Left lung (tissue), 10 donors: ENCODE measurements around the gene TANGO2. TPM values are rescaled to one million over a fixed set of nuclear protein-coding genes. Genes with fewer than 3 reads are reported as not detected.
A peak's percentile ranks its signal among the peaks of the same experiment; 100 is the strongest.

Source experiments
- ATAC-seq: fragments of 200-7000 bp; cut with Tn5 transposase; one replicate; pipeline ENCODE4 v1.9.1; 2020; ENCODE audit warnings: moderate library complexity
- DNase-seq, 4 donors: peaks; one replicate each; pipeline ENCODE4 v3.0.0-alpha.2; 2013 to 2020
- H3K27ac ChIP-seq, 2 donors: fragments of 200-600 bp; sonication (generic) in 1 of 2; one replicate each; pipeline versions ENCODE4 v1.5.0 to v1.8.0; 2020 to 2021
- H3K27me3 ChIP-seq, 2 donors: fragments of 200-600 bp; sonication (generic) in 1 of 2; one replicate each; pipeline versions ENCODE4 v1.5.0 to v1.8.0; 2020 to 2021
- H3K36me3 ChIP-seq, 2 donors: fragments of 200-600 bp; sonication (generic) in 1 of 2; one replicate each; pipeline versions ENCODE4 v1.5.0 to v1.8.0; 2020 to 2021
- H3K4me1 ChIP-seq, 2 donors: fragments of 200-600 bp; one replicate each; pipeline ENCODE4 v1.8.0; 2021
- H3K4me3 ChIP-seq, 2 donors: fragments of 200-600 bp; sonication (generic) in 1 of 2; one replicate each; pipeline versions ENCODE4 v1.5.0 to v1.8.0; 2020 to 2021; ENCODE audit warnings: mild to moderate bottlenecking in 1 of 2
- H3K9me3 ChIP-seq, 2 donors: fragments of 200-600 bp; sonication (generic) in 1 of 2; one replicate each; pipeline versions ENCODE4 v1.5.0 to v1.8.0; 2020 to 2021
- CTCF ChIP-seq, 2 donors: fragments of 200-600 bp; sonication (generic) in 1 of 2; IDR thresholded peaks; one replicate each; pipeline versions ENCODE4 v1.5.0 to v1.8.0; 2021; ENCODE audit warnings: antibody characterized with exemption in 2 of 2
- intact Hi-C, 2 donors: fragments of 100-400 bp; cut with DNase I; formaldehyde crosslinking; loops; one replicate each; pipeline versions ENCODE4 v1.11.2 to v1.14.2; 2022
- polyA plus RNA-seq, 6 donors: library from polyadenylated mRNA; unstranded; fragments of 120-200 nt; gene quantifications; one replicate each; pipeline ENCODE4 v1.2.1, GENCODE V29; 2013; ENCODE audit not compliant: insufficient read length in 6 of 6
- total RNA-seq, 2 donors: library from RNA; stranded (reverse); fragmentation: NEBNext Ultra II Directional; extraction: Animal tissue kit (Norgen Biotek cat#: 25700); gene quantifications; one replicate each; pipeline ENCODE4 v1.2.1, GENCODE V29; 2021
- donor health status: DM: no; HTN: yes; CAD: no.
- donor health status: DM: no; HTN: no; CAD: no.

TANGO2 gene
- total and polyA plus RNA-seq, 8 donors, result 10.9 to 47.2 (median 13.6) TPM

GRCh38 chr22:20112623-20113511, 92.0 kb downstream of the TANGO2 start:
- Histone ChIP-seq H3K4me1 (peaks cover 7 to 18% of the 10 kb centered on the region in 2 donors), H3K27ac (no peak overlapping the region), H3K9me3 (no peaks in the 10 kb centered on the region), H3K4me3 (no peak overlapping the region), H3K36me3 (peaks cover 0 to 82% of the 10 kb centered on the region in 2 donors), H3K27me3 (no peaks in the 10 kb centered on the region)
- intact Hi-C loops, result no loop called here
- ATAC-seq (no peak), DNase-seq (peak in 1 of 4 donors; percentile 59)
- no peak for TF ChIP-seq CTCF (IDR thresholded peaks at IDR 0.05)

- Histone ChIP-seq H3K36me3 (peaks cover 0 to 74% of the 10 kb centered on the region in 2 donors), H3K27me3 (no peaks in the 10 kb centered on the region), H3K9me3 (no peaks in the 10 kb centered on the region), H3K4me3 (no peak overlapping the region), H3K4me1 (peaks cover 12 to 27% of the 10 kb centered on the region in 2 donors), H3K27ac (no peak overlapping the region)
- ATAC-seq (no peak), DNase-seq (peak in 1 of 4 donors; percentile 67)
- no peak for TF ChIP-seq CTCF (IDR thresholded peaks at IDR 0.05)
- intact Hi-C loops, result no loop called here
Measured at GRCh38 chr22:20113551-20114310, 92.8 kb downstream of the TANGO2 start.

DNA sequence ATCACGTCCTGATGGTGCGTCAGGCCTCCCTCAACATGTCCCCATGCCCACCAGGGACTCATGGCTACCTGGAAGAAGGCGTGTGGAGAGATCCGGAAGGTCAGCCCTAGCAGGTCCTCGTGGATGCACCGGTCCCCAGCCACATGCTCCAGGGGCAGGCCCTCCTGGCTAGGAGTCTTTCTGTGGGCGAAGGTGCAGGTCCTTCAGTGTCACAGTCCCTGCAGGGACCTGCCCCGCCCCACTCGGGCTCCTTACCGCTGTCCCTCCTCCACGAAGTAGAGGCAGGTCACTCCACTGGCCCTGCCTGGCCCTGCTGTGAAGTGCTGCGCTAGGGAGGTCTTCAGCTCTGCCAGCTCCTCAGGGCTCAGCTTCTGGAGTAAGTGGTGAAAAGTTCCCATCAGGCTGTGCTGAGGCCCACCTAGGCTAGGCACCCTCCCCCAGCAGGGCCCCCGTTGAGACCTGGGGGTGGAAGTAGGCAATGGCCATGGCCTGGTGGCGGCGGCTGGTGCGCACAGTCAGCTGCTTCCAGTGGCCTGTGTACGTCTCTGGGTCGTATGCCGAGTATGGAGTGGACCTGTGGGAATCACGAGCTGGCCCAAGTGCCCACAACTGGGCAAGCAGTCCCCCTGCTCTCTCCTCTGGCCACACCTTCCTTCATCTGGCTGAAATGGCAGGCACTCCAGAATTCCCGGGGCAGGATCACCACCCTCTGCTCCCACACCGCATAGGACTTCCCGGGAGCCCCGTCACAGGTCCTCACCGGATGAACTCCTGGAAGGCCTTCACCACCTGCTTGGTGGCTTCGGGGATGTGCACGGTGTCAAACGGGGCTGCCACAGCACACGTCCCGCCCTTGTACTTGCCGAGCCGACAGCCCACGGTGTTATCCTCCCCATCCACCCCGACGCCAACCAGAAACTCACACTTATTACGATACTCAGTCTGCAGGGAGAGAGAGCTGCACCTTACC, 93.9 kb downstream of the TANGO2 start:
- TF ChIP-seq CTCF (IDR thresholded peaks at IDR 0.05), result no peak
- H3K4me3 ChIP-seq, result no peak overlapping the region
- H3K36me3 ChIP-seq, result peaks cover 0 to 71% of the 10 kb centered on the region in 2 donors
- no peaks in the 10 kb centered on the region for H3K9me3 ChIP-seq
- DNase-seq (peak in 1 of 4 donors; percentile 69), ATAC-seq (no peak)
- H3K27me3 ChIP-seq, result no peaks in the 10 kb centered on the region
- intact Hi-C loops, result no loop called here
- H3K4me1 ChIP-seq, result peaks cover 13 to 36% of the 10 kb centered on the region in 2 donors
- H3K27ac ChIP-seq, result no peak overlapping the region

DNA sequence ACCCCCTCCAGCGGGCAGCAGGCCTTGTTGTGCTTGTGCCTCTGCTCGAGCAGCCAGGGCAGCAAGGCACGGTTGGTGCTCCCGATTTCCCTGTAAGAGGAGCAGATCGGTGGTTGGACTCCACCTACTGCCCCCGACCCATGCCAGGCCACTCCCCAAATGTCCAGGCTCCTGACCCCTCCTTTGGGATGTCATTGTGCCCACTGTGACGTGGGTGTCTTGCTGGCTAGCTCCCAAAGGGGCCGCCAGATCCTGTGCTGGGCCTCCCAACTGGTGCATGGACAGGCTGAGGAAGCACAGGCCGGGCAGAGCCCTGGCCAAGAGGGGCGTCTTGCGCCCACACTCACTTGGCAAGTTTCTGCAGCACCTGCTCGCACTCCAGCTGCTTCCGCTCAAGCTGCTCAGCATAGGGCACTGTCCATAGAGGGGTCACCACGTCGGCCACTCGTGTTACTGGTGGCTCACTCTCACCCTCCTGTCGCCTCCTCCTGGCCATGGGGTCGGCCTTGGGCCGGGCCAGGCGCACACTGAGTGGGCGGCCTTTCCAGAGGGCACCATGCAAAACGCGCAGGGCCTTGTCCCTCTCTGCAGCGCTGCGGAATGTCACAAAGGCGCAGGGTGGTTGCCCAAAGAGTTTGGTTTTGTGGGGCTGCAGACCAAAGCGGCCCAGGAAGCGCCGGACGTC, 94.9 kb downstream of the TANGO2 start, which contains the start of gene RANBP1:
Gene RANBP1, plus strand, starts transcription at position 414 of the 685 bp plus-strand sequence. Its CDS starts 81 bp downstream, at position 495.
- Histone ChIP-seq H3K9me3 (no peaks in the 10 kb centered on the region), H3K27me3 (no peaks in the 10 kb centered on the region), H3K36me3 (peaks cover 0 to 71% of the 10 kb centered on the region in 2 donors), H3K4me3 (peak within 1 kb of the TSS; percentile 82 to 88), H3K4me1 (peaks cover 13 to 45% of the 10 kb centered on the region in 2 donors), H3K27ac (peak within 1 kb of the TSS; percentile 61 to 86)
- ATAC-seq, result no peak
- intact Hi-C loops, result no loop called here
- TF ChIP-seq CTCF (IDR thresholded peaks at IDR 0.05), result no peak
- peak in 1 of 4 donors; percentile 73 for DNase-seq
